Activated naive CD8-positive, alpha-beta T cell (primary cell): ENCODE data around the gene MMD.
"Not testable (repeated sequence)": the region's sequence is repeated elsewhere in the genome, so short reads cannot be mapped to it uniquely, and the experiment has no call there.

ENCODE experiments used
- H3K27ac Mint-ChIP-seq: one replicate; pipeline ENCODE4 v1.8.0; 2021; ENCODE audit warnings: mixed read lengths
- H3K27me3 Mint-ChIP-seq: one replicate; pipeline ENCODE4 v1.8.0; 2021; ENCODE audit warnings: mixed read lengths
- H3K36me3 Mint-ChIP-seq: one replicate; pipeline ENCODE4 v1.8.0; 2021; ENCODE audit warnings: mixed read lengths
- H3K4me1 Mint-ChIP-seq: one replicate; pipeline ENCODE4 v1.8.0; 2021; ENCODE audit warnings: low read depth, mixed read lengths
- H3K4me3 Mint-ChIP-seq: one replicate; pipeline ENCODE4 v1.8.0; 2021; ENCODE audit warnings: mild to moderate bottlenecking, mixed read lengths
- H3K9me3 Mint-ChIP-seq: one replicate; pipeline ENCODE4 v1.8.0; 2021; ENCODE audit warnings: low read depth, mixed read lengths

Gene MMD

DNA sequence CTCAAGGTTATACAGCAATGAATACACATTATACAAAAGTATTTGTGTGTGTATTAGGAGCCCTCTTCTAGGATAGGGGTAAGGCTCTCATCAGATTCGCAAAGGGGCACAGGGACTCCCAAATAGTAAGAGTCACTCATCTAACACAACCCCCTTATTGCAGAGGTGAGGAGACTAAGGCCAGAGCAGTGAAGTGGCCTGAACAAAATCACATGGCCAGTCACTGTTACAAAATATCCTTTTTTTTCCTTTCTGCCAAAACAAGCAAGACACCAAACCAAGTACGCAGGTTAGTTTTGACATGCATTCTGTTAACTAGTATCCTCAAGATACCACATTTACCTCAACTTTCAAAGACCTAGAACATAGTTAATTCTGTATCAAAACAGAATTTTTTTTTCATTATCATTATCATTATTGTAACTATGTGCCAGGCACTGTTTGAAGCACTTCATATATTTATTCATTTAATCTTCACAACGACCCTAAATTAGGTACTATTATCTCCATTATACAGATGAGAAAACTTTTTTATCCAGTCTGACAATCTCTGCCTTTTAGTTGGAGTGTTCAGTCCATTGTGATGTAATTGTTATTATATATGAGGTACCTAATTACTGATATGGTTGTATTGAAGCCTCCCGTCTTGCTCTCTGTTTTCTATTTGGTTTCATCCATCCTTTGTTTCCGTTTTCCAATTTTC, 25.7 kb downstream of the MMD start:
- Mint-ChIP-seq H3K27ac (no peak overlapping the region), H3K36me3 (peaks cover 7% of the 10 kb centered on the region), H3K27me3 (no peaks in the 10 kb centered on the region), H3K4me3 (no peak overlapping the region), H3K9me3 (no peaks in the 10 kb centered on the region), H3K4me1 (no peaks in the 10 kb centered on the region)

DNA sequence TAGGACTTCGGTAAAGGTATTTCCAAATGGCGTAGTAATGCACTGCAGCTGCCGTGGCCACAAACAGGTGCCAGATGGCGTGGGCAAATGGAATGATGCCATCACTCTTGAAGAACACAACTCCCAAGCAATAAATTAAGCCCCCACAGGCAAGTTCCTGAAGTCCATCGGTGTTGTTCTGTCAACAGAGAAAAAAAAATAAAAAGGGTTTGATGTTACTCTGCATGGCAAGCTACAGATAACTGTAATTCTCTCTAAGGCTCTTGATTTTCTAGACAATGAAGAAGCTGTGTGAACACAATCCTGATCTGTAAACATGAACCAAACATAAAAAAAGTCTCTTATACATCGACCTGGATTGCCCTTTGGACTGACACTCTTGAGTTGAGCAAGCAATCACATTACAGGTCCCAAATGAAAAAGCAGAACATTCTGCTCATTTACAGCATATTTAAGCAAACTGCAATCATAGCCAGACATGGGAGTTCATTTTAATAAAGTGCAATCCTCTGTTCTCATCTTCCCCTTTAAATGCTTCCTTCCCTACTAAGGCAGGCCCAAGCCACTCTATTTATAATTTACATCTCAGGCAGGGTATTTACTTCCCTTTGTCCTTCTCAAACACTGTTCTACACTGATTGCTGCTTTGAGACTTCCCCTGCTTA, 27.1 kb downstream of the MMD start:
- Mint-ChIP-seq H3K27ac (peak overlapping the region; percentile 69), H3K4me1 (no peaks in the 10 kb centered on the region), H3K27me3 (no peaks in the 10 kb centered on the region), H3K36me3 (peaks cover 7% of the 10 kb centered on the region), H3K9me3 (no peaks in the 10 kb centered on the region), H3K4me3 (no peak overlapping the region)

GRCh38 chr17:55391764-55392467, 29.7 kb downstream of the MMD start:
- Mint-ChIP-seq H3K4me3 (no peak overlapping the region), H3K9me3 (no peaks in the 10 kb centered on the region), H3K27me3 (no peaks in the 10 kb centered on the region), H3K27ac (no peak overlapping the region), H3K4me1 (no peaks in the 10 kb centered on the region), H3K36me3 (peaks cover 2% of the 10 kb centered on the region)

DNA sequence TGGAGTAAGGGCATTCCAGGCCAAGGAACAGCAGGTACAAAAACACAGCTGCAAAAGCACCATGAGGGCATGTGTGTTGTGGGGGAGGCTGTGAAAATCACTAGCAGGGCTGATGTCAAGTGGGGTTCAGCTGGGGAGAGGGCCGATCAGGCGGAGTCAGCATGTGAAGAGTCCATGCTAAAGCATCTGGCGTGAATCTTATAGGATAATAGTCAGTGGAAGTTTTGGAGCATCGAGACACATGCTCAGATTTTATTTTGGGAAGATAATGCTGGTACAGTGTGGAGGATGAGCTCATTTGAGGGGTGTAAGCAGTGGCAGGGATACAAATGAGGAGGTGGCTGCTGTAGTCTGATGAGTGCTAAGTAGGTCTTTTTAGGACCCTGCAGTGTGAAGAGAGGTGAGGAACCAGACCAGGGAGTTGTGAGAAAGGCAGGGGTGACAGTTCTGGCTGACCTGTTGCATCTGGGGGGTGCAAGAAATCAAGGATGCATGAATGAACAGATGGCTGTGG, 30.3 kb downstream of the MMD start:
- Mint-ChIP-seq H3K4me1 (no peaks in the 10 kb centered on the region), H3K4me3 (no peak overlapping the region), H3K27ac (no peak overlapping the region), H3K36me3 (peaks cover 2% of the 10 kb centered on the region), H3K27me3 (no peaks in the 10 kb centered on the region), H3K9me3 (no peaks in the 10 kb centered on the region)

- Mint-ChIP-seq H3K27ac (no peak overlapping the region), H3K4me3 (no peak overlapping the region), H3K36me3 (peaks cover 2% of the 10 kb centered on the region), H3K4me1 (no peaks in the 10 kb centered on the region), H3K9me3 (no peaks in the 10 kb centered on the region), H3K27me3 (no peaks in the 10 kb centered on the region)
These were observed 31.2 kb downstream of the MMD start for GRCh38 chr17:55390364-55390977.

DNA sequence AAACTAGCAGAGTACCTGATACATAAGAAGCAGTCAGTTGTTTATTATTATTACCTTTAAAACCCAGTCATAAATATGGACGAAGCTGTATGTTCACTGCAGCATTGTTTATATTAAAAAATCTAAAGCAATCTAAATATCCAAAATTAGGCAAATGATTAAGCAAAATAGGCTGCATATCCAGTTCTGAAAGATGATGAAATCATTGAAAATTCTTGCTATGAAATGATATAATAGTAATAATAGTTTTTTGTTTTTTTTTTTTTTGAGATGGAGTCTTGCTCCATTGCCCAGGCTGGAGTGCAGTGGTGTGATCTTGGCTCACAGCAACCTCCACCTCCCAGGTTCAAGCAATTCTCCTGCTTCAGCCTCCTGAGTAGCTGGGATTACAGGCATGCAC, 31.9 kb downstream of the MMD start:
- not testable (repeated sequence) for H3K9me3 Mint-ChIP-seq, H3K36me3 Mint-ChIP-seq, H3K4me3 Mint-ChIP-seq, H3K27ac Mint-ChIP-seq, H3K4me1 Mint-ChIP-seq, H3K27me3 Mint-ChIP-seq

DNA sequence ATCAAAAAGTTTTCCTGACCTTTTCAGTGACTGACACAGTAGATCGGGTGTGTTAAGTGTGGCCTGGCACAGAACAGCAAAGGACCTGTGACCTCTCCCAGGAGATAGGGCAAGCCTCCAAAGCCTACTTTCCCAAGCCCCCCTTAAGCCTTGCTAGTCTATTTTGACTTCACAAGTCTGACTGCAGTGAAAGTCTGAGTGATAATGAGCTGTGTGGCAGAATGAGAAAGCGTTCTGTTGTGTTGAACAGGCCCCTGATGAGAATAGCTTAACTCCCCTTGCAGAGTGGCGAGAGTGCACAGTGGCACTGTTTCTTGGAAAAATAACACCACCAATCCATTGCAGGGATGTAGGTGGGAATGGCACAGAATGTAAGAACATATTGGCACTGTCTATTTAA, 32.8 kb downstream of the MMD start:
- Mint-ChIP-seq H3K27ac (no peak overlapping the region), H3K36me3 (no peaks in the 10 kb centered on the region), H3K27me3 (no peaks in the 10 kb centered on the region), H3K4me1 (no peaks in the 10 kb centered on the region), H3K4me3 (no peak overlapping the region), H3K9me3 (no peaks in the 10 kb centered on the region)

DNA sequence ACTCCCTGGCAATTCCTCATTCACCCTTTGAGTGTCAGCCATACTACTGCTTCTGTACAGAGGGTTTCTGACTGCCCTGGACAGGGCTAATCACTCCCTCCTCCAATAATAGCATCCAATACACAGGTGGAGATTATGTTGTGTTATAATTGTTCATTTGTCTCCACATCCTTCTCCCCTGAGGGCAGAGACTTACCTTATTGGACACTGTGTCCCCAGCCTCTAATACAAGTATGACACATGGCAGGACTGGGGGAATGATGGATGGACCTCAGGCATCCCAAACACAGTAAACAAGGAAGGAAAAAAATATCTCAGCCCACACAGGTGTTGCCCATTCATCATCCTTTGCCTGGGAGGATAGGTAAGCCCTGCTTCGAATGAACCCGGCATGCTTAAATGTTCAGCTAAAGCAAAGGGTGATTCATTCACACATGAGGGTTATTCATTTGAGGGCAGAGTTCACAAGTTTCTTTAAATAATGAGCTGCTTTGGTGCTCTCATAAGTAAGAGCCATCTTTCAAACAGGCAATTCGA, 34.8 kb downstream of the MMD start:
- Mint-ChIP-seq H3K27me3 (no peaks in the 10 kb centered on the region), H3K4me1 (no peaks in the 10 kb centered on the region), H3K27ac (no peak overlapping the region), H3K36me3 (no peaks in the 10 kb centered on the region), H3K4me3 (no peak overlapping the region), H3K9me3 (no peaks in the 10 kb centered on the region)

- H3K4me3 Mint-ChIP-seq: no peak overlapping the region
- H3K27me3 Mint-ChIP-seq: no peaks in the 10 kb centered on the region
- H3K27ac Mint-ChIP-seq: no peak overlapping the region
- H3K9me3 Mint-ChIP-seq: no peaks in the 10 kb centered on the region
- no peaks in the 10 kb centered on the region for H3K4me1 Mint-ChIP-seq
- no peaks in the 10 kb centered on the region for H3K36me3 Mint-ChIP-seq
These were observed 36.9 kb downstream of the MMD start for GRCh38 chr17:55384643-55385232.

- no peak overlapping the region for H3K27ac Mint-ChIP-seq
- H3K4me3 Mint-ChIP-seq: no peak overlapping the region
- no peaks in the 10 kb centered on the region for H3K4me1 Mint-ChIP-seq
- H3K9me3 Mint-ChIP-seq: no peaks in the 10 kb centered on the region
- H3K36me3 Mint-ChIP-seq: no peaks in the 10 kb centered on the region
- H3K27me3 Mint-ChIP-seq: no peaks in the 10 kb centered on the region
These were observed 37.6 kb downstream of the MMD start for GRCh38 chr17:55383771-55384642.

DNA sequence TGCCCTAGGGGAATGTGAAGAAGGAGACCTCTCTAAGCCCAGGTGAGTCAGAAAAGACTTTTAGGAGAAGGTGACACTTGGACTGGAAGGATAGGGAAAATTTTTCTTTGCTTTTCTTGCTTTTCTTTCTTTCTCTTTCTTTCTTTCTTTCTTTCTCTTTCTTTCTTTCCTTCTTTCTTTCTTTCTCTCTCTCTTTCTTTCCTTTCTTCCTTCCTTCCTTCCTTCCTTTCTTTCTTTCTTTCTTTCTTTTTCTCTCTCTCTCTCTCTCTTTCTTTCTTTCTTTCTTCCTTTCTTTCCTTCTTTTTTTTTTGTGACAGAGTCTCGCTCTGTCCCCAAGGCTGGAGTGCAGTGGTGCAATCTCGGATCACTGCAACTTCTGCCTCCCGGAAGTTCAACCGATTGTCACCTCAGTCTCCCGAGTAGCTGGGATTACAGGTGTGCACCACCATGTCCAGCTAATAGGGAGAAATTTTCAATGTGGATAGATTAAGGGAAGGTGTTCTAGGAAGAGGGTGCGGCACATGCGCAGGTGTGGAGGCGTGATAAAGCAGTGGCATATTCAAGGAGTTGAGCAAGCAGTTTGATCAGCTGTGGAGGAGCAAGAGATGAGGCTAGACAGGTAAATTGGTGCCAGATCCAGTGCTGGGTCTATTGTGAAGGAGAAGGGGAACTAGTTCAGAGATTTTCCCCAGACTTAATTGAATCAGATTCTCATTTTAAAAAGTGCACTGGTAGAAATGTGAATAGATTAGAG, 40.4 kb downstream of the MMD start:
- no peak overlapping the region for H3K4me3 Mint-ChIP-seq
- H3K27me3 Mint-ChIP-seq: no peaks in the 10 kb centered on the region
- no peaks in the 10 kb centered on the region for H3K4me1 Mint-ChIP-seq
- no peaks in the 10 kb centered on the region for H3K9me3 Mint-ChIP-seq
- no peaks in the 10 kb centered on the region for H3K36me3 Mint-ChIP-seq
- H3K27ac Mint-ChIP-seq: no peak overlapping the region

GRCh38 chr17:55377671-55378275, 43.9 kb downstream of the MMD start:
- Mint-ChIP-seq H3K4me3 (no peak overlapping the region), H3K27me3 (no peaks in the 10 kb centered on the region), H3K4me1 (no peaks in the 10 kb centered on the region), H3K36me3 (peaks cover 3% of the 10 kb centered on the region), H3K9me3 (no peaks in the 10 kb centered on the region), H3K27ac (no peak overlapping the region)

DNA sequence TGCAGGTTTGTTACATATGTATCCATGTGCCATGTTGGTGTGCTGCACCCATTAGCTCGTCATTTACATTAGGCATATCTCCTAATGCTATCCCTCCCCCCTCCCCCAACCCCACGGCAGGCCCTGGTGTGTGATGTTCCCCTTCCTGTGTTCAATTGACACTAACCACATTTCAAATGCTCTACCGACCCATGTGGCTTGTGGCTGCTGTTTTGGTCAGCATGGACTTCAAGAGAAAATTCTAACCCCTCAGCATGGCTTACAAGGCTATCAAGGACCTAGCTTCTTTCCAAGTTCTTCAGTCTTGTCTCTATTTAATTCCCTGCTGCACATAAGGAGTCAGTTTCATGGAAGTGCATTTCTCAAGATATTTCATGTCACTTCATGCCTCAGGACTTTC, 52.9 kb downstream of the MMD start:
- Mint-ChIP-seq H3K9me3 (no peaks in the 10 kb centered on the region), H3K4me3 (no peak overlapping the region), H3K27me3 (peaks cover 2% of the 10 kb centered on the region), H3K36me3 (no peaks in the 10 kb centered on the region), H3K4me1 (peaks cover 3% of the 10 kb centered on the region), H3K27ac (no peak overlapping the region)
